ENCODE measurements around the gene KIF3A.
"Not testable (repeated sequence)": the region's sequence is repeated elsewhere in the genome, so short reads cannot be mapped to it uniquely, and the experiment has no call there.

The KIF3A gene

DNA sequence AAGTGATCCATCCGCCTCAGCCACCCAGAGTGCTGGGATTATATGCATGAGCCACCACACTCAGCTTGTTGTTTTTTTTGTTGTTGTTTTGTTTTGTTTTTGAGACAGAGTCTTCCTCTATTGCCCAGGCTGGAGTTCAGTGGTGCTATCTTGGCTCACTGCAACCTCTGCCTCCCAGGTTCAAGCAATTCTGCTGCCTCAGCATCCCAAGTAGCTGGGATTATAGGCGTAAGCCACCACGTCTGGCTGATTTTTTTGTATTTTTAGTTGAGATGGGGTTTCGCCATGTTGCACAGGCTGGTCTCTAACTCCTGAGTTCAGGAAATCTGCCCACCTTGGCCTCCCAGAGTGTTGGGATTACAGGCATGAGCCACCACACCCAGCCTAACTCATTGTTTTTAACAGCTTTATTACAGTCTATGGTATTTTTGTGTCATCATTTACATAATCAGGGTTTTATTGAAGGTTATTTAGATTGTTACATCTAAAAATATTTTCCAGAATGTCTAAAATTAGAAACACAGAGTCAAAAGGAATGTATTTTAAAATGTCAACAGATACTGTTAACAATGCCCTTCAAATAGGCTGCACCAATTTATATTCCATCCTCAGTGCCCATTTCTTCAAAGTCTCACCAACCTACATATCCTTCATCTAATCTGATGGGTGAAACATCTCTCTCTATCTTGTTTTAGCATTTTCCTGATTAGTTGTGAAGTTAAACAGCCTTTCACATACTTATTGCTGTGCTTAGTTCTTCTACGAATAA is 18.6 kb downstream of the KIF3A start:
- no peak for DNase-seq (ENCODE audit: low read depth)

DNA sequence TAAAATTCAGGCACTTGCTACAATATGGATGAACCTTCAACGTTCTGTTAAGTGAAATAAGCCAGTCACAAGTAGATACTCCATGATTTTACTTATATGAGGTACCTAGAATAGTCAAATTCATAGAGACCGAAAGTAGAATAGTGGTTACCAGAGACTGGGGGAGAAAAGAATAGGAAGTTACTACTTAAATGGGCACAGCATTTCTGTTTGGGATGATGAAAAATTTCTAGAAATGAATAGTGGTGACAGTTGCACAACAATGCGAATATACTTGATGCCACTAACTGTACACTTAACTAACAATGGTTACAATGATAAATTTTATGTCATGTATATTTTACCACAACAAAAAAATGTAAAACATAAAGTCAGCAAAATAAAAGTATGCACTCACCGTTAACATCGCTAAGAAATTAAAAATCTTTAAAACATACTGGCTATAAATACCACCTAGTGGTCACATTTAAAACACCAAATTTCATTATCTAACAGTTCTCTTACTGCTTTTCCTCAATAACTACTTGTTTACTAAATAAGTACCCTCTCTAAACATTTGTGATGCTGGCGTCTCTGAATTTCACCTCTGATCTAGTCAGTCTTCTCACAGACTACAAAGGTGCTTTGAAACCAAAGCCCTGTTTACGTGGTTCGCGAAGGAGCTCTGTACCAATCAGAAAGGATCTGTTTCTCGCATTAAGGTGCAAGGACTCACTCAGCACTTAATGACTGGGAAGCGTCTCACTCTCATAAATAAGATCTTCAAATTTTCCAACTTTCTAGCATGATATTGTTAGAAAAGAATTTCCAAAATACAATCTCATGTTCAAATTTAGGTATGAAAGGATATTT is 22.7 kb downstream of the KIF3A start:
- DNase-seq (ENCODE audit: low read depth): no peak

DNA sequence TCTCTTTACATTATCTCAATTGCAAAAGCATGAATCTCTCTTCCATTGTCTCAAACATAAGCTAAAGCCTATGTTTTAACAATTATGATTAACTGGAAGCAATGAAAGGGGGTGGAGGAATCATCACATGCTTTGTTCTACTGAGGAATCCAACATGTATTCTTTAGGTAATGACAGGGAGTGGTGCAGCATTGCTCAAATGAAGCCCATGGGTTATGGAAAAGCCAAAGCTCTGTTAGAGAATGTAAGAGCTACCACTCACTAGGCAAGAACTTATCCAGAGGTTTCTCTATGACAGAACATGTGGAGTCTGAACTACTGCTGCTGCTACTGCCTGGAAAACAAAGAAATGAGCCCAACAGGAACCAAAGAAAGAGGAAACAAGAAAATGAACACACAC is 28.7 kb downstream of the KIF3A start:
- no peak for DNase-seq (ENCODE audit: low read depth)

DNA sequence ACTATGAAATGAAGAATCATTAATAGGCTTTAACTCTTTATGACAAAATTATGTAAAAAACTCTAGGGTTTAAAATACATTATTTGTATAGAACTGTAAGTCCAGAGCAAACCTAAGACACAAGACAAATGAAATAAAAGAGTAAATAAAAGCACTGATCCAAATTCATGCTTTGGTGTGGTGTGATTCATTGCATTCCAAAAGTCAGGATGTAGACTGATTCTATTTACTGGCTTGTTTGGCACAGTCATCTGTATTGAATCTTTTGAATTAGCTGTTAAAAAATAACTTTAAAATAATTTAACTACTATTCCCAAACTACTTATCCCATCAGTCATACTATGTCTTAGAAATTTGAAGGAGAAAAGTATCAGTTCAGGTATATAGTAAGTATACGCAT is 32.5 kb downstream of the KIF3A start:
- DNase-seq (ENCODE audit: low read depth): no peak

DNA sequence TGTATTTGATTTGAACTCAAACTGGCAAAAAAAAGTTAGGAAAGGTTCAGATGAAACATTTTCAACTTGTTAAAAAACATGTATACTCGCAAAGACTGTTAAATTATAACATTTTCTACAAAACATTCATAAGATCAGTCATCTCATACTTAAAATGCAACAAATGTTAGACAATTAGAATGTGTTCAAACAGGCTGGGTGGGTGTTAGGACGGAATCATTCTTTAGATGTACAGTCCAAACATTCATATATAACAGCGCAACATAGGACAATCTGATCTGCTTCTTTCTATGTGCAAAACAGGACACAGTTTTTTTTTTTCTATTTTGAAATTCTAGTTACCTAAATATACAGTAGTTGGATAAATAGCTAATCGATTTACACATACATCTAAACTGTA is 41.4 kb downstream of the KIF3A start:
- DNase-seq (ENCODE audit: low read depth): no peak

DNA sequence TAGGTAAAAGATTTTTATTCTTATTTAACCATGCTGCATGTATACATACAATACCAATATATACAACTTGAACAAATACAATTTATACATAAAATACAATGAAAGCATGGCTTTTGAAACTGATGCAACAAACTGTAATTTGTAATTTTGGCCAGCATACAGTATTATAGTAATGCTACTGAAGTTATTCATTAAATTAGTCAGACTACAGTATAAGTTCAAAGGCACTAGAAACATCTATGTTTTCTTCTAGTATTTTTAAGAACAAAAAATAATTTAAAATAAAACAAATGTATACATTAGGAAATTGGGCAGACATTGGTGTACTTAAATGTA is 44.7 kb downstream of the KIF3A start:
- DNase-seq (ENCODE audit: low read depth): no peak

DNA sequence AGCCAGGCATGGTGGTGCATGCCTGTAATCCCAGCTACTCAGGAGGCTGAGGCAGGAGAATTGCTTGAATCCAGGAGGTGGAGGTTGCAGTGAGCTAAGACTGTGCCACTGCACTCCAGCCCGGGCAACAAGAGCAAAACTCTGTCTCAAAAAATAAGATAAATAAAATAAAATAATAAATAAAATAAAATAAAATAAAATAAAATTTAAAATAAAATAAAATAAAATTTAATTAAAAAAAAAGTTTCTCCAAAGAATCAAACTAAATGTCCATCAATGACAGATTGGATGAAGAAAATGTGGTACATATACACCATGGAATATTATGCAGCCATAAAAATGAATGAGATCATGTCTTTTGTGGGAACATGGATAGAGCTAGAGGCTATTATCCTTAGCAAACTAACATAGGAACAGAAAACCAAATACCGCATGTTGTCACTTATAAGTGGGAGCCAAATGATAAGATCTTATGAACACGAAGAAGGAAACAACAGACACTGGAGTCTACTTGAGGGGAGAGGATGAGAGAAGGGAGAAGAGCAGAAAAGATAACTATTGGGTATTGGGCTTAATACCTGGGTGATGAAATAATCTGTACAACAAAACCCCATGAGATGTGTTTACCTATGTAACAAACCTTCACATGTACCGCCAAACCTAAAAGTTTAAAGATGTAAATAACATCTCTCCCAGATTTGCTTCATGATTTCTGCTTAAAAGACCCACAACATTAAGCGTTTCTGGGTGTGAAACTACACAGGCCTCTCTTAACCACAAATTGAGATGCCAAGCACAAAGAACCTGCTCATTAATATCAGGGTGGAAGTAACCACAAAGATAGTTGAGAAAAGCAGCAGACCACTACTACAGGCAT is 45.4 kb downstream of the KIF3A start:
- not testable (repeated sequence) for DNase-seq (ENCODE audit: low read depth)

DNA sequence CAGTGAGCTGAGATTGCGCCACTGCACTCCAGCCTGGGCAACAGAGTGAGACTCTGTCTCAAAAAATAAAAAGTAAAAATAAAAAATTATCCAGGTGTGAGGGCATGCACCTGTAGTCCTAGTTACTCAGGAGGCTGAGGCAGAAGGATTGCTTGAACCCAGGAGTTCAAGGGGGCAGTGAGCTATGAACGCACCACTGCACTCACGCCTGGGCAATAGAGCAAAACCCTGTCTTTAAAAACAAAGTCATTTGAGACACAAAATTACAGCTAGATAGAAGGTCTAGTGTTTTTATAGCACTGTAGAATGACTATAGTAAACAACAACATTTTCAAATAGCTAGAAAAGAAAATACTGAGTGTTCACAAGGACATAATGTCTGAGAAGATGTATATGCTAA is 47.2 kb downstream of the KIF3A start:
- no peak for DNase-seq (ENCODE audit: low read depth)

DNA sequence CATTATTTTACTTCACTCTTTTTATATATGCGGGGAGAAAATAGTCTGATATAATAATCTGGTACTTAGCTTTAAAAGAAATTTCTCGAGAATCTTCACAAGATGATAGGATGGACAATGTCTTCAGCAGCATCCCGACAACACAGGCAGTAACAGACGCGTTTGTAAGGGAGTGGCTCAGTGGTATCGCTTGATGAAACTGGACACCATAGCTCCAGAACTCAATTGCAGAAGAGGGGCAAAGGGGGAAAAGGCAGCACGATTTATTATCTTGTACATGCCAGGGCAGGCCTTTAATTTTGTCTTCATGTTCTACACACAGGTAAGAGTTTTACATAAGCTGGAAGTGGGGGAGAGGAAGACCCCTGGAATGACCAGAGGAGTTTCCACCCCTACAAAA is 47.8 kb downstream of the KIF3A start:
- no peak for DNase-seq (ENCODE audit: low read depth)

DNA sequence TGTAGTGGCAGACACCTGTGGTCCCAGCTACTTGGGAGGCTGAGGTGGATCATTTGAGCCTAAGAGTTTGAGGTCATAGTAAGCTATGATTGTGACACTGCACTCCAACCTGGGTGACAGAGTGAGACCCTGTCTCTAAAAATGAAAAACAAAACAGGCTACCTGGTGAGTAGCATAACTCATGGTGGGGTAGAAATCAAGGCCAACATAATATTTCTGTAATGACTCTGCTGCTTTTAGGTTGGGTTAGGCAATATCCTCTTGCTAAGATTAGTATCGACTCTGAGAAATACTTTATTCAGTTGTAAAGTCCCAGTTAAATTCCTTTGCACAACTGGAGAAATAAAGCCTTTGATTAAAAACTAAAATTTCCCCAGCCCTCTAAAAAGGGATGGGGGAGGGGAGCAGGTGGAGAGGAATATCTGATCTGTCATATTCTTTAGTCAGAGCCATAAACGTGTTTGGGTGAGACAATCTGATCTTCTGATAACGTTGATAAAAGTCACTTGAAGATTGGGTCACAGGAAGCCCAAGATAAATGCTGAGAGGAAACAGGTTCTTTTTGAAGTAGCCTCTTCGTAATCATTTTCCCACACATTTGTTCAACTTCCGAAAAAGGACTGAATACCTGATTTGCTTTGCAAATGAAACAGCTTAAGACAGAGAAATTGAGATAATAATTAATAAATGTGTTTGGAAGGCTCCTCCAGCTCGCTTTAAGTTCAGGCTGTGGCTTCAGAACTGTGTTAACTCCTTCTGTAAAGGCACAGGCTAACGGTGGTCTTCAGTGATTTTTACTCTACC is 48.6 kb downstream of the KIF3A start:
- DNase-seq (ENCODE audit: low read depth): no peak

DNA sequence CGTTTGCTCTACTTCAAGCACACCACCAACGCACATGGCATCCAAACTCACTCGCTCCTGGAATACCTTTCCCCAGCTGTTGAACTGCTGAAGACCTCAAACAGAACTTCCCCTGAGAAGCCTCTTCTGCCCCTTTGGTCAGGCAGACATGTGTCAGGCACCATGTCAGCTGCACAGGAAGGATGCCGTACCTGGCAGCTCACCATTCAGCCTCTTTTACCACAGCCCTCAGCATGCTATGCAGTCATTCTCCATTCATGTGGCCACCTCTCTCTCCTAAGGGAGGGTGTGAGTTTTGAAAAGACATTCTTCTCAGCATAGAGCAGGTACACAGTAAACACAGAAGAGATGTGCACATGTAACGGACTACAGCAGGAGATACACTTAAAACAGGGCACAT is 49.4 kb downstream of the KIF3A start:
- no peak for DNase-seq (ENCODE audit: low read depth)

DNA sequence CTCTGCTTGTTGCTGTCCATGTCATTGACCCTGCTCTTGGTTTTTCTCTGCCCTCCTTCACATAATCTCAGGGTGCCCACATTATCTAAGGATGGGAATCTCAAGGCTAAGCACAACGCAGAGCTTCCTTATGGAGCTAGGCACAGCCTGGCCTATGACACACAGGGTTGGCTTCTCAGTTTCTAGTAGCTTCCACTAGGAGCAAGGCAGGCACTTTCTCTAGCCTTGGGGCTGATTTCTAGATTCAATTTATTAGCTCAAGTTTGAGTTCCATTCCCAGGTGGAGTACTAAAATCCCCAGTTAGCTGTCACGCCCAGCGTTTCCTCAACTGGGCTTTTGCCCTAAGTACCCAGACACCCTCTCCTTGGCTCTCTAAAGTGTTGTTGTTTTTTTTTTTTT is 51.2 kb downstream of the KIF3A start:
- no peak for DNase-seq (ENCODE audit: low read depth)

DNA sequence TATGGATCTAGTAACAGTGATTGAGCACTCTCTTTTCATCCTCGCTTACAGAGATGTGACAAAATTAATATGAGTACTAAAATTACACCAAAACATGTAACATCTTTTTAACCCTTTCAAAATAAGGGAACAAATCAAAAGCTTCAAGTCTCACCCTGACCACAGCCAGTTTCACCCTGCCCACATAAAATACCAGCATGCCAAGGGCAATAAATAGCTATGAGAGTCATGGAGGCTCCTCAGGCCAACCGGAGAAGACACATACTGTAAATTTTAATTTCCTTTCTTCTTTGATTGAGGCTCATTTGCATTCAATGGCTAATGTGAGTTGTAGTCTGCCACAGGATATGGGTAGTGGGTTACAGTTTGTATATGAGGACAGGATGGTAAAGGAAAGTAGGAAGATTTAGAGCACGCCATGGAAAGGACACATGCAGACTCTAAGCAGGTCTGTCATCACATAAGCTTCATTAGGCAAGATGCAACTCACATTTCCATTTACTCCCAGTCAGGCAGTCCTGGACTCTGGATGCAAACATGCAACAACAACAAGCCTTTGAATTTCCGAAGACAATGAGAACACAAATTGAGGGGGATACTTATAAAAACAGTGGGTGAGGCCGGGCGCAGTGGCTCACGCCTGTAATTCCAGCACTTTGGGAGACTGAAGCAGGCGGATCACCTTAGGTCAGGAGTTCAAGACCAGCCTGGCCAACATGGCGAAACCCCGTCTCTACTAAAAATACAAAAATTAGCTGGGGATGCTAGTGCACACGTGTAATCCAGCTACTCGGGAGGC is 52.2 kb downstream of the KIF3A start:
- no peak for DNase-seq (ENCODE audit: low read depth)

DNA sequence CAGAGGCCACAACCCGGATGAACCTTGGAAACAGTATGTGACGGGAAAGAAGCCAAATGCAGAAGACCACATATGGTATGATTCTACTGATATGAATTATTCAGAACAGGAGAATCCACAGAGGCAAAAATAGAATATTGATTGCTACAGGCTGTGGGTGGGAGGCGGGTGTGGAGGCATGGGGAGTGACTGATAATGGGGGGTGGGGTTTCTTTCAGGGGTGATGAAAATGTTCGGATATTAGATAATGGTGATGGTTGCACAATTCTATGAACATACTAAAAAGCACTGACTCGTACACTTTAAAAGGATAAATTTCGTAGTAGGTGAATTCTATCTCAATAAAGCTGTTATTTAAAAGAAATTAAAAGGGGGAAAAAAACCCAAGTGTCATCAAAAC is 52.9 kb downstream of the KIF3A start:
- no peak for DNase-seq (ENCODE audit: low read depth)

DNA sequence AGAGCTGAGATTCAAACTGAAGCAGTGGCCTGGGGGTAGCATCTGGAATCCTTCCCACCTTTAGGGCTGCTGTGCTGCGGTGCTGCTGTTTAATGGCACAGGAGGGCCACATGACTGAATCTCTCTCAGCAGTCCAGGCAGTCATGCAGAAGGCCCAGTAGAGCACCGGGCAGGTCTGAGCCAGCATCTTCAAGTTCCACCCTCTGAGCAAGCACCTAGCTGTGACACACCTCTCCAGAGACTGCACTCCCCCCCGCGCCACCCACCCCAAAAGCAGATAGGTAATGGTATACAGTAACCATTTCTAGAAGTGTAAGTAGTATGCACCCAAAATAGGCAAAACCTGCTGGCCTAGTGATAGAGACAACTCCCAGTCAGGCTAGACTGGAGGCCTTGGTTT is 55.4 kb downstream of the KIF3A start:
- DNase-seq (ENCODE audit: low read depth): no peak

DNA sequence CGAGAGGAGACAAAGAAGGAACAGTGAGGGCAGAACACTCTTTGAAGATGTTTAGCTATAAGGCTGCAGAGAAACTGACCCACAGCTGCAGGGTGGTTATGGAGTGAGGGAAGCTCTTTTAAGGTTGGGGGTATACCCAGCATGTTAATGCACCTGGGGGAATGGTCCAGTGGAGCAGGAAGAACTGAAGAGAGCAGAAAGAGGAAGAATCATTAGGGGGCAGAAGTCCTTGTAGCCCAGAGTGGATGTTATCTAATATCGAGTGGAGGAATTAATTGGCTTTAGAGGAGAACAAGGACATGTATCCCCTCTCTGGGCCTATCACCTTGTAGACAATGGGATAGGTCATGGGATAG is 55.9 kb downstream of the KIF3A start:
- DNase-seq (ENCODE audit: low read depth): no peak

DNA sequence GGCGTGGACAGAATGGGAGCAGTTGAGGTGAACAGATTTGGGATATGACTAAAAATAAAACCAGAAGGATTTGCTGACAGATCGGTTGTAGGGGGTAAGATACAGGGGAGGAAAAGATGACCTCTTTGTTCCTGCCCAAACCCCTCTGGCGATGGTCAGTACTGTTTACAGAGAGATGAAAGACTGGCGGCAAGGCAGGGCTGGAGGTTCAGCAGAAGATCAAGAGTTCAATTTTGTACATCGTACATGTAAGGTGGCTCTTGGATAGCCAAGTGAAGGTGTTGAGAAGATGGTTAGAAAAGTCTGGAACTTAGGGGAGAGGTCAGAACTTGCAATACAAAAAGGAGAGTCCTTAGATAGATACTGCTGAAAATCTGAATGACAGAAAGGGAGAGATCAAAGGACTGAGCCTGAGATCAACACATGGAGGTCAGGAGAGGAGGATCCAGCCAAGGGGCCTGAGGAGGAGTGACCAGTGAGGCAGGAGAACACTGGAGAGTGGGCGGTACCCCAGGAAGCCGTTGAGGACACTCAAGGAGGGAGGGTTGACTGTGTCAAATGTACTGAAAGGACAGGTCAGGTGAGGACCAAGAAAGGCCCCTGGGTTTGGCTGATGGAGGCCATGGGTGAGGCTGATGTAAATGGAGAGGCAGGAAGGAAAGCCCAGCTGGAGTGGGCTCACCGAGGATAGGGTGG is 56.4 kb downstream of the KIF3A start:
- no peak for DNase-seq (ENCODE audit: low read depth)

DNA sequence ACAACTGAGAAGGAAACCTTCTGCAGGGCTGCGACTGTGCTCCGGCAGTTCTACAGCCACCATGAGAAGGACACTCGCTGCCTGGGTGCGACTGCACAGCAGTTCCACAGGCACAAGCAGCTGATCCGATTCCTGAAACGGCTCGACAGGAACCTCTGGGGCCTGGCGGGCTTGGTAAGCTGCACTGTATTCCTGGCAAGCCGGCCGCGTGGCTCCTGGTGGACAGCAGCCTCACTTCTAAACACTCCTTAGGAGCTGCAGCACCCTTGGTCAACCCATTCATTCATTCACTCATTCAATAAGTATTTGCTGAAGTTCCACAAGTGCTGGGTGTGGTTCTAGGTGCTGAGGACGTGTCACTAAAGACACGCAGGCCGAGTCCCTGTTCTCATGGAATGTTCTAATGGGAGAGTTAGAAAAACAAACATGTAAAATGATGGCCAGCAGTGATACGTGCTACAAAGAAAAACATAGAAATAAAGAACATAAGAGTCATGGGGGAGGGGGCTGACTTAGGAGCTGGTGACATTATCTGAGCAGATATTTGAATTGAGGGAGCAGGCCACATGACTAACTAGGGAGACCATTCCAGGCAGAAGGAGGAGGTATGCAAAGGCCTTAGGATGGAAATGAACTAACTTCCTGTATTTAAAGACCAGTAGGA is 57.5 kb downstream of the KIF3A start:
- DNase-seq (ENCODE audit: low read depth): no peak

DNA sequence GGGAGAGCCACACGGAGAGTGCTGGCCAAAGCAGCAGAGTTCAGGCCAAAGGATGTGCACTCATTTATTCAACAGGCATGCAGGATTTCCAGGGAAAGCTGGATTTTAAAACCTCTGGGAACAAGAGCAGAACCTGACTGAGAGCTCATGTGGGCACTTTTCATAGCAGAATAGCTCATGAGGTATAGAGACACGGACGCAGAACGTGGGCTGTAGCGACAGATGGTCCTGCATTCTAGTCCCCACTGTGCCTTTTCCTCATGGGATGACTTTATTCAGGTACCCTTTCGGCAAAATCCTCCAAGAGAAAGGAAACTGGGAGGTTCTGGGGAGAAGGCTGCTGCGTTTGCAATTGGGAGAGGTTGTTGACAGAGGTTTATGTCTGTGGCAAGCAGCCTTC is 58.2 kb downstream of the KIF3A start:
- DNase-seq (ENCODE audit: low read depth): no peak

DNA sequence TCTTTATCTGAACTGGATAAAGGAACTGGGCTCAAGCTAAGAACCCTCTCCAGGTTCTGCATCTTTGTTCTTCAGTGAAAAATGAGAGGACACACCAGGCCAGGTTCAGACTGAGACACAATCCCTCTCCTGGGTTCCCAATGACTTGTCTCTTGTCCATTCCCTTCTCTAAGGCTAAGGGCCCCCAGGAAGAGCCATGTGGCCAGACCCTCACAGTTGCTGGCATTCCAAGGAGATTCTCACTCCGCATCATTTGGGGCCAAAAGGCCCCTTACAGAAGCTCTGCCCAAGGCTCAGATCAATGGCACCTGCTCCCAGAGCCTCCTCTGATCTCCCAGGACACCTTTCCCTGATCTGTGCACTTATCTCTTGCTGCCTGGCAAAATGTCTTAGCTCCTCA is 58.6 kb downstream of the KIF3A start:
- DNase-seq (ENCODE audit: low read depth): no peak

All from GM04503 (cell line).